K562 (cell line): ENCODE data around the gene FBXO11. TPM values are rescaled to one million over a fixed set of nuclear protein-coding genes. Genes with fewer than 3 reads are reported as not detected.

ENCODE experiments used
- ATAC-seq: fragments of 200-7000 bp; cut with Tn5 transposase; 3 replicates; pipeline ENCODE4 v1.9.1; 2020; ENCODE audit warnings: moderate library complexity
- BruUV-seq: library from RNA; stranded (reverse); fragments of 400-500 nt; replicated peaks from 2 replicates; lab custom pipeline; 2021; lab: Mats Ljungman, UMichigan
- CTCF ChIA-PET: fragments of 300-600 bp; formaldehyde crosslinking; extraction: SDS; loops from one replicate; lab custom pipeline; 2021; ENCODE audit warnings: low intra/inter-chr PET ratio; lab: Yijun Ruan, JAX
- POLR2A ChIA-PET: fragments of 300-600, 350-650 bp; sonication (Branson Sonifier 250); formaldehyde crosslinking; extraction: SDS; loops from one replicate; lab custom pipeline; 2021; ENCODE audit warnings: antibody characterized with exemption, inconsistent platforms; lab: Yijun Ruan, JAX
- DNase-seq, 4 experiments: peaks; one replicate each; pipeline versions ENCODE4 v3.0.0 to v3.0.0-alpha.2; 2011 to 2018; ENCODE audit warnings: low spot score in 3 of 4, mixed read lengths in 3 of 4; ENCODE audit errors: extremely low read depth in 1 of 4
- FAIRE-seq: peaks from 2 replicates; lab custom pipeline; 2011; peaks lifted over from hg19 to GRCh38; lab: Jason Lieb, UNC
- H2AFZ ChIP-seq: 2 replicates; pipeline ENCODE4 v1.6.0; 2011; ENCODE audit warnings: low read depth, low read length, control low read depth, inconsistent platforms
- H3K27ac ChIP-seq: fragments of 200-600 bp; 3 replicates; pipeline ENCODE4 v1.8.0; 2011; ENCODE audit warnings: low read depth, mild to moderate bottlenecking, control low read depth, inconsistent platforms, low read length, moderate library complexity, mixed read lengths; ENCODE audit errors: extremely low read depth
- H3K27me3 ChIP-seq, 2 experiments: fragments of 300-600 bp in 1 of 2; 2 replicates in 1 of 2; 3 replicates in 1 of 2; pipeline versions ENCODE4 v1.6.0 to v1.8.0; 2011; ENCODE audit warnings: inconsistent platforms in 2 of 2, low read length in 2 of 2, mild to moderate bottlenecking in 1 of 2, mixed read lengths in 1 of 2, moderate library complexity in 1 of 2; ENCODE audit not compliant: control insufficient read depth in 2 of 2, insufficient read depth in 2 of 2
- H3K36me3 ChIP-seq: fragments of 300-600 bp; 3 replicates; pipeline ENCODE4 v1.8.0; 2011; ENCODE audit warnings: mild to moderate bottlenecking, low read length, inconsistent platforms; ENCODE audit not compliant: control insufficient read depth, insufficient read depth
- H3K4me1 ChIP-seq, 2 experiments: fragments of 200-600 bp in 1 of 2; replicated peaks in 1 of 2; 2 replicates in 1 of 2; 3 replicates in 1 of 2; pipeline versions ENCODE4 v1.5.1 to v1.8.0; 2011; ENCODE audit warnings: inconsistent platforms in 2 of 2, low read length in 2 of 2, mild to moderate bottlenecking in 1 of 2, mixed read lengths in 1 of 2, moderate library complexity in 1 of 2; ENCODE audit not compliant: control insufficient read depth in 2 of 2, insufficient read depth in 2 of 2
- H3K4me2 ChIP-seq: 2 replicates; pipeline ENCODE4 v1.6.1; 2011; ENCODE audit warnings: low read length, control low read depth, inconsistent platforms, mixed read lengths; ENCODE audit not compliant: insufficient read depth
- H3K4me3 ChIP-seq: fragments of 200-600 bp; sonication (generic), shearing (Covaris generic); 2 replicates; pipeline ENCODE4 v1.5.1; 2016; ENCODE audit warnings: control low read depth, inconsistent platforms
- H3K79me2 ChIP-seq: fragments of 200-600 bp; 3 replicates; pipeline ENCODE4 v1.8.0; 2011; ENCODE audit warnings: low read length, inconsistent platforms; ENCODE audit not compliant: control insufficient read depth, insufficient read depth
- H3K9ac ChIP-seq, 2 experiments: 2 replicates each; pipeline versions ENCODE4 v1.6.0 to v1.6.1; 2011; ENCODE audit warnings: low read depth in 2 of 2, low read length in 2 of 2, control low read depth in 1 of 2, inconsistent platforms in 1 of 2, mild to moderate bottlenecking in 1 of 2, mixed read lengths in 1 of 2; ENCODE audit not compliant: insufficient read depth in 1 of 2
- H3K9me1 ChIP-seq: one replicate; pipeline ENCODE4 v1.6.0; 2011; ENCODE audit warnings: inconsistent platforms, mild to moderate bottlenecking, low read length, moderate library complexity; ENCODE audit not compliant: control insufficient read depth, insufficient read depth
- H3K9me3 ChIP-seq: replicated peaks from 2 replicates; pipeline ENCODE4 v1.5.1; 2011; ENCODE audit warnings: low read depth, low read length, inconsistent platforms; ENCODE audit not compliant: control insufficient read depth, insufficient read depth
- H4K20me1 ChIP-seq: replicated peaks from 2 replicates; pipeline ENCODE4 v1.6.1; 2011; ENCODE audit warnings: low read length, inconsistent platforms, mixed read lengths; ENCODE audit not compliant: control insufficient read depth, insufficient read depth
- ARID3A ChIP-seq: IDR thresholded peaks from 2 replicates; pipeline ENCODE4 v1.6.1; 2012; ENCODE audit warnings: low read depth, low read length, improper control_type of control experiment, borderline replicate concordance
- CBX5 ChIP-seq: IDR thresholded peaks from 2 replicates; pipeline ENCODE4 v1.6.1; 2014; ENCODE audit warnings: low read depth, borderline replicate concordance
- CSDE1 ChIP-seq, 2 experiments: fragments of 450-650 bp; IDR thresholded peaks; 2 replicates each; pipeline ENCODE4 v1.6.1; 2016; ENCODE audit warnings: mild to moderate bottlenecking in 1 of 2
- CXXC5 ChIP-seq: fragments of 250-450 bp; sonication (Bioruptor Pico); IDR thresholded peaks from 2 replicates; pipeline ENCODE4 v1.8.0; 2022; ENCODE audit warnings: inconsistent platforms, mild to moderate bottlenecking, moderate library complexity
- FOS ChIP-seq: IDR thresholded peaks from 3 replicates; pipeline ENCODE4 v1.6.1; 2011; ENCODE audit not compliant: insufficient read length; ENCODE audit errors: extremely low read depth
- MAFG ChIP-seq: fragments of 450-650 bp; conservative IDR thresholded peaks from 2 replicates; pipeline ENCODE4 v1.6.1; 2016; ENCODE audit warnings: missing genetic modification characterization, missing compliant biosample characterization
- MBD1 ChIP-seq: fragments of 250-450 bp; sonication (Bioruptor Pico); IDR thresholded peaks from 2 replicates; pipeline ENCODE4 v1.8.0; 2022; ENCODE audit warnings: inconsistent platforms
- NFIX ChIP-seq: fragments of 250-450 bp; sonication (Bioruptor Pico); IDR thresholded peaks from 2 replicates; pipeline ENCODE4 v1.4.0; 2020; ENCODE audit warnings: low read depth, mild to moderate bottlenecking, moderate library complexity
- RBM17 ChIP-seq: fragments of 200-400 bp; formaldehyde crosslinking; IDR thresholded peaks from 2 replicates; pipeline ENCODE4 v1.6.1; 2017; ENCODE audit warnings: low read depth, mild to moderate bottlenecking, low read length, borderline replicate concordance
- RBM39 ChIP-seq: fragments of 200-400 bp; formaldehyde crosslinking; optimal IDR thresholded peaks from 2 replicates; pipeline ENCODE3; 2018; ENCODE audit warnings: low read depth, low read length
- STAT5B ChIP-seq: fragments of 250-450 bp; sonication (Bioruptor Pico); IDR thresholded peaks from 2 replicates; pipeline ENCODE4 v1.8.0; 2021; ENCODE audit warnings: mild to moderate bottlenecking, inconsistent platforms
- XRCC3 ChIP-seq: fragments of 450-650 bp; IDR thresholded peaks from 2 replicates; pipeline ENCODE4 v1.6.1; 2017; ENCODE audit warnings: mild to moderate bottlenecking, moderate library complexity
- ZNF589 ChIP-seq: fragments of 200-800 bp; sonication (Bioruptor generic); IDR thresholded peaks from 2 replicates; pipeline ENCODE4 v1.6.1; 2016; ENCODE audit warnings: low read depth, missing genetic modification characterization, missing compliant biosample characterization
- WGBS: fragments of 100-300 bp; shearing (Covaris generic); methylation state at CpG from one replicate; pipeline ENCODE4 v1.1.6; 2016; ENCODE audit warnings: low coverage, mixed read lengths; ENCODE audit not compliant: insufficient coverage; ENCODE audit errors: missing lambda C conversion rate; 5-methylcytosine and 5-hydroxymethylcytosine counted together
- in situ Hi-C: fragments of 300-500 bp; cut with MboI; formaldehyde crosslinking; loops from 4 replicates; pipeline ENCODE4 v1.15.0; 2018; ENCODE audit warnings: inconsistent platforms, mixed read lengths
- intact Hi-C: fragments of 100-400 bp; cut with micrococcal nuclease; formaldehyde crosslinking; loops from 2 replicates; pipeline ENCODE4 v1.14.2; 2022
- polyA plus RNA-seq, 8 experiments: library from polyadenylated mRNA; depleted of rRNA in 4 of 8; stranded (reverse) in 5 of 8; unstranded in 3 of 8; fragments of >200 nt; fragmentation: Nextera tagmentation in 2 of 8; fragmentation: Illumina TruSeq in 1 of 8; extraction: Ambion mirVana in 2 of 8; extraction: Trizol in 1 of 8; gene quantifications; 2 replicates each; pipeline versions ENCODE4 v1.2.1 to v1.2.3, GENCODE V29; 2011 to 2014; ENCODE audit warnings: inconsistent platforms in 1 of 8, missing spikeins in 1 of 8
- total RNA-seq, 7 experiments: library from RNA; depleted of rRNA in 6 of 7; stranded (reverse); fragments of >200 nt in 6 of 7; fragmentation: Illumina TruSeq in 2 of 7; extraction: Trizol in 2 of 7; gene quantifications; 2 replicates each; pipeline versions ENCODE4 v1.2.1 to v1.2.3, GENCODE V29; 2011 to 2021; ENCODE audit warnings: low replicate concordance in 1 of 7

The FBXO11 gene
- total and polyA plus RNA-seq, 9 of the 15 experiments (the other 6 are each of a cell fraction or from before 2014, with no cell fraction given), result 8.8 to 44.5 (median 24.1) TPM

GRCh38 chr2:47935071-47935470, 28.8 kb upstream of the FBXO11 start:
- ChIA-PET POLR2A (interaction anchor here (0.6 kb wide), 1 partner anchor 178 kb away, joined by 3 read pairs; no protein-coding TSS in a partner anchor), CTCF (no interaction called here)
- H3K9me1 ChIP-seq, result no peaks in the 10 kb centered on the region
- no peaks in the 10 kb centered on the region for H3K79me2 ChIP-seq
- intact Hi-C loops, result no loop called here
- peaks cover 0 to 9% of the 10 kb centered on the region in 2 experiments; a peak in 1 of 5 replicates for H3K27me3 ChIP-seq
- no peak overlapping the region for H3K9ac ChIP-seq
- in situ Hi-C loops, result no loop called here
- no peaks in the 10 kb centered on the region for H4K20me1 ChIP-seq
- 19% methylated on average over 4 of the region's 4 CpGs for WGBS
- no peak overlapping the region for H3K4me3 ChIP-seq
- FAIRE-seq, result no peak
- no peak for DNase-seq
- H3K27ac ChIP-seq, result no peak overlapping the region
- no peak for TF ChIP-seq XRCC3
- TF ChIP-seq NFIX, result no peak
- no peak for TF ChIP-seq ZNF589 (CRISPR knock-in tag)
- TF ChIP-seq MAFG (tag), result no peak
- no peak for TF ChIP-seq RBM17
- TF ChIP-seq MBD1, result no peak
- no peak for TF ChIP-seq FOS
- no peak for TF ChIP-seq STAT5B (CRISPR knock-in tag)
- no peak for TF ChIP-seq ARID3A
- TF ChIP-seq RBM39, result no peak
- TF ChIP-seq CXXC5 (CRISPR knock-in tag), result no peak
- TF ChIP-seq CBX5, result no peak
- TF ChIP-seq CSDE1 (IDR thresholded peaks at IDR 0.05), result no peak
- TF ChIP-seq, all 486 proteins: peak for 0
- H3K9me3 ChIP-seq, result no peaks in the 10 kb centered on the region
- BruUV-seq, result no TSS peak
- no peak overlapping the region for H2AFZ ChIP-seq
- no peak for ATAC-seq
- no peaks in the 10 kb centered on the region for H3K36me3 ChIP-seq
- no peak overlapping the region for H3K4me2 ChIP-seq
- no peaks in the 10 kb centered on the region for H3K4me1 ChIP-seq
